CD8-positive, alpha-beta memory T cell (primary cell): ENCODE results near the gene ZNF530. TPM values are rescaled to one million over a fixed set of nuclear protein-coding genes. Genes with fewer than 3 reads are reported as not detected.
A peak's percentile ranks its signal among the peaks of the same experiment; 100 is the strongest.

Experiments
- CTCF ChIA-PET: fragments of 350-600 bp; sonication (Branson Sonifier 250); formaldehyde crosslinking; loops from one replicate; lab custom pipeline; 2021; ENCODE audit warnings: antibody characterized with exemption; lab: Charles Lee
- POLR2A ChIA-PET: fragments of 350-600 bp; sonication (Branson Sonifier 250); formaldehyde crosslinking; loops from one replicate; lab custom pipeline; 2021; ENCODE audit warnings: antibody characterized with exemption; lab: Charles Lee
- DNase-seq, 5 donors: peaks; one replicate each; pipeline versions ENCODE4 v3.0.0 to v3.0.0-alpha.2; 2020 to 2022; ENCODE audit warnings: mixed read lengths in 1 of 5
- H3K27ac ChIP-seq: one replicate; pipeline ENCODE4 v1.7.0; 2013; ENCODE audit warnings: low read depth, mild to moderate bottlenecking, low read length, moderate library complexity
- H3K27me3 ChIP-seq: 2 replicates; pipeline ENCODE4 v1.7.0; 2013; ENCODE audit warnings: low read length, mild to moderate bottlenecking; ENCODE audit not compliant: insufficient read depth, poor library complexity, severe bottlenecking
- H3K36me3 ChIP-seq: 2 replicates; pipeline ENCODE4 v1.7.0; 2013; ENCODE audit warnings: mild to moderate bottlenecking, low read length, moderate library complexity; ENCODE audit not compliant: insufficient read depth
- H3K4me1 ChIP-seq: 2 replicates; pipeline ENCODE4 v1.7.0; 2013; ENCODE audit warnings: mild to moderate bottlenecking, low read length, moderate library complexity; ENCODE audit not compliant: insufficient read depth
- H3K4me3 ChIP-seq: 2 replicates; pipeline ENCODE4 v1.7.0; 2013; ENCODE audit warnings: mild to moderate bottlenecking, low read length
- H3K9me3 ChIP-seq: 2 replicates; pipeline ENCODE4 v1.7.0; 2013; ENCODE audit warnings: mild to moderate bottlenecking, low read length
- H3K27ac Mint-ChIP-seq, 8 donors: one replicate each; pipeline ENCODE4 v1.8.0; 2020 to 2021; ENCODE audit warnings: mixed read lengths in 8 of 8, mild to moderate bottlenecking in 6 of 8, inconsistent platforms in 3 of 8, moderate library complexity in 3 of 8
- H3K27me3 Mint-ChIP-seq, 2 donors: one replicate each; pipeline ENCODE4 v1.8.0; 2020 to 2021; ENCODE audit warnings: mixed read lengths in 2 of 2, mild to moderate bottlenecking in 1 of 2, moderate library complexity in 1 of 2
- H3K36me3 Mint-ChIP-seq, 3 donors: one replicate each; pipeline ENCODE4 v1.8.0; 2020 to 2021; ENCODE audit warnings: mixed read lengths in 3 of 3, inconsistent platforms in 1 of 3, mild to moderate bottlenecking in 1 of 3
- H3K4me1 Mint-ChIP-seq, 3 donors: one replicate each; pipeline ENCODE4 v1.8.0; 2020 to 2021; ENCODE audit warnings: mixed read lengths in 3 of 3, inconsistent platforms in 1 of 3, mild to moderate bottlenecking in 1 of 3
- H3K4me3 Mint-ChIP-seq, 7 donors: one replicate each; pipeline ENCODE4 v1.8.0; 2020 to 2021; ENCODE audit warnings: mixed read lengths in 7 of 7, mild to moderate bottlenecking in 6 of 7, moderate library complexity in 4 of 7, inconsistent platforms in 2 of 7
- H3K9me3 Mint-ChIP-seq, 5 donors: one replicate each; pipeline ENCODE4 v1.8.0; 2020 to 2022; ENCODE audit warnings: mixed read lengths in 5 of 5, mild to moderate bottlenecking in 3 of 5, moderate library complexity in 2 of 5, inconsistent platforms in 1 of 5
- polyA plus RNA-seq: library from polyadenylated mRNA; unstranded; fragments of 300-500 nt; fragmentation: Illumina TruSeq; gene quantifications from one replicate; pipeline ENCODE4 v1.2.3, GENCODE V29; 2021
- total RNA-seq, 2 experiments: library from RNA; stranded (reverse); gene quantifications; one replicate each; pipeline ENCODE4 v1.2.3, GENCODE V29; 2021

The ZNF530 gene
- total and polyA plus RNA-seq, 3 experiments from 2014 or later: 6.2 to 12.6 (median 10.5) TPM

GRCh38 chr19:57643734-57644133, 44.0 kb downstream of the ZNF530 start:
- H3K4me1 ChIP-seq: no peaks in the 10 kb centered on the region
- H3K27me3 ChIP-seq: no peaks in the 10 kb centered on the region
- H3K36me3 ChIP-seq: peaks cover 33% of the 10 kb centered on the region
- no peak overlapping the region for H3K4me3 Mint-ChIP-seq
- POLR2A ChIA-PET: no interaction called here
- peaks cover 35 to 95% (median 83%) of the 10 kb centered on the region in 5 donors for H3K9me3 Mint-ChIP-seq
- CTCF ChIA-PET: no interaction called here
- no peak overlapping the region for H3K27ac Mint-ChIP-seq
- H3K4me1 Mint-ChIP-seq: no peaks in the 10 kb centered on the region
- H3K36me3 Mint-ChIP-seq: peaks cover 33 to 75% (median 51%) of the 10 kb centered on the region in 3 donors
- H3K4me3 ChIP-seq: no peak overlapping the region
- no peak for DNase-seq
- peaks cover 51% of the 10 kb centered on the region for H3K9me3 ChIP-seq
- no peaks in the 10 kb centered on the region for H3K27me3 Mint-ChIP-seq
- no peak overlapping the region for H3K27ac ChIP-seq

GRCh38 chr19:57648331-57649003, 48.8 kb downstream of the ZNF530 start:
- peaks cover 4 to 52% (median 4%) of the 10 kb centered on the region in 3 donors for H3K36me3 Mint-ChIP-seq
- Histone ChIP-seq H3K36me3 (no peaks in the 10 kb centered on the region), H3K9me3 (peaks cover 10% of the 10 kb centered on the region), H3K27me3 (no peaks in the 10 kb centered on the region), H3K4me1 (no peaks in the 10 kb centered on the region), H3K27ac (no peak overlapping the region), H3K4me3 (no peak overlapping the region)
- H3K27me3 Mint-ChIP-seq: peaks cover 15 to 16% of the 10 kb centered on the region in 2 donors
- ChIA-PET POLR2A (interaction anchor here (0.6 kb wide), 1 partner anchor 140 kb away, joined by 7 read pairs; no protein-coding TSS in a partner anchor), CTCF (no interaction called here)
- H3K27ac Mint-ChIP-seq: peak overlapping the region in 1 of 8 donors; percentile 38
- DNase-seq: no peak
- H3K4me1 Mint-ChIP-seq: peaks cover 8 to 11% (median 10%) of the 10 kb centered on the region in 3 donors
- no peak overlapping the region for H3K4me3 Mint-ChIP-seq
- H3K9me3 Mint-ChIP-seq: peaks cover 19 to 83% (median 57%) of the 10 kb centered on the region in 5 donors

DNA sequence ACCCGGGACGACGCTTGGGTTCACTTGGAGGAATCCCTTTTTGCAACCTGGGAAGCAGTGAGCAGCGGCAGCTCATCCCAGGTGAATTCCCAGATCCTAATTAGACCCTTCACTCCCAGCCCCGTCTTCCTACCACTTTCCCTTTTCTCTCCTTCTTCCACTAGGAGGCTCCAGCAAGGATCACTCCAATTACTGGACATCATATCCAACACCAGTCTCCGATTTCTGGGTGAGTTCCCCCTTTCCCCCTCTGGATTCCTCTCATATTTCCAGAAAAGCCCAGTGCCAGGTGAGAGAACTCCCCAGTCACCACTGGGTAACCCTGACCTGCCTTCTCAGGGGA, 51.9 kb downstream of the ZNF530 start:
- no peaks in the 10 kb centered on the region for H3K36me3 ChIP-seq
- H3K4me1 ChIP-seq: no peaks in the 10 kb centered on the region
- H3K9me3 ChIP-seq: peaks cover 9% of the 10 kb centered on the region
- no peak overlapping the region for H3K27ac ChIP-seq
- CTCF ChIA-PET: no interaction called here
- no peak overlapping the region for H3K4me3 ChIP-seq
- H3K27me3 ChIP-seq: no peaks in the 10 kb centered on the region
- Mint-ChIP-seq H3K4me1 (peaks cover 8 to 11% (median 10%) of the 10 kb centered on the region in 3 donors), H3K36me3 (peaks cover 2 to 65% (median 5%) of the 10 kb centered on the region in 3 donors), H3K27ac (peak overlapping the region in 1 of 8 donors; percentile 1), H3K4me3 (peak overlapping the region in 2 of 7 donors; percentile 58 to 63), H3K27me3 (peaks cover 25 to 46% of the 10 kb centered on the region in 2 donors), H3K9me3 (peaks cover 22 to 87% (median 55%) of the 10 kb centered on the region in 5 donors)
- POLR2A ChIA-PET: no interaction called here
- no peak for DNase-seq

- no peak for DNase-seq
- Histone ChIP-seq H3K36me3 (no peaks in the 10 kb centered on the region), H3K9me3 (no peaks in the 10 kb centered on the region), H3K4me1 (no peaks in the 10 kb centered on the region), H3K4me3 (no peak overlapping the region), H3K27ac (no peak overlapping the region), H3K27me3 (no peaks in the 10 kb centered on the region)
- Mint-ChIP-seq H3K4me1 (peaks cover 8 to 11% (median 10%) of the 10 kb centered on the region in 3 donors), H3K36me3 (peaks cover 2 to 57% (median 5%) of the 10 kb centered on the region in 3 donors), H3K27ac (no peak overlapping the region), H3K9me3 (peaks cover 15 to 72% (median 39%) of the 10 kb centered on the region in 5 donors), H3K4me3 (no peak overlapping the region), H3K27me3 (peaks cover 28 to 58% of the 10 kb centered on the region in 2 donors)
- ChIA-PET CTCF (no interaction called here), POLR2A (no interaction called here)
Observed at GRCh38 chr19:57653689-57654088, 54.0 kb downstream of the ZNF530 start.

- DNase-seq: no peak
- H3K9me3 Mint-ChIP-seq: peaks cover 15 to 61% (median 34%) of the 10 kb centered on the region in 5 donors
- ChIA-PET POLR2A (no interaction called here), CTCF (no interaction called here)
- H3K27me3 Mint-ChIP-seq: peaks cover 30 to 69% of the 10 kb centered on the region in 2 donors
- H3K9me3 ChIP-seq: no peaks in the 10 kb centered on the region
- no peak overlapping the region for H3K4me3 ChIP-seq
- no peaks in the 10 kb centered on the region for H3K4me1 ChIP-seq
- H3K36me3 ChIP-seq: no peaks in the 10 kb centered on the region
- H3K4me1 Mint-ChIP-seq: peaks cover 8 to 11% (median 10%) of the 10 kb centered on the region in 3 donors
- no peak overlapping the region for H3K27ac Mint-ChIP-seq
- H3K27ac ChIP-seq: no peak overlapping the region
- H3K36me3 Mint-ChIP-seq: peaks cover 2 to 49% (median 8%) of the 10 kb centered on the region in 3 donors
- no peak overlapping the region for H3K4me3 Mint-ChIP-seq
- H3K27me3 ChIP-seq: no peaks in the 10 kb centered on the region
Observed at GRCh38 chr19:57655443-57655842, 55.8 kb downstream of the ZNF530 start.

GRCh38 chr19:57656346-57656745, 56.7 kb downstream of the ZNF530 start:
- no peak for DNase-seq
- Mint-ChIP-seq H3K4me1 (peaks cover 6 to 8% (median 8%) of the 10 kb centered on the region in 3 donors), H3K4me3 (no peak overlapping the region), H3K27me3 (peaks cover 28 to 76% of the 10 kb centered on the region in 2 donors), H3K9me3 (peaks cover 14 to 59% (median 33%) of the 10 kb centered on the region in 5 donors), H3K36me3 (peaks cover 2 to 48% (median 8%) of the 10 kb centered on the region in 3 donors), H3K27ac (no peak overlapping the region)
- Histone ChIP-seq H3K9me3 (no peaks in the 10 kb centered on the region), H3K27me3 (no peaks in the 10 kb centered on the region), H3K4me3 (no peak overlapping the region), H3K36me3 (no peaks in the 10 kb centered on the region), H3K27ac (no peak overlapping the region), H3K4me1 (no peaks in the 10 kb centered on the region)
- CTCF ChIA-PET: no interaction called here
- POLR2A ChIA-PET: no interaction called here

Other genes starting within 250 kb of the ZNF530 start
- gene ZNF304, start 248.6 kb upstream of the ZNF530 start, total RNA-seq: 10 to 100 TPM in 1 of 2 experiments, 1 to 10 TPM in 1; 9.4 to 10.3 TPM
- 3.2 TPM for gene ZNF304, start 248.6 kb upstream of the ZNF530 start, polyA plus RNA-seq
- gene TRAPPC2B, start 236.3 kb upstream of the ZNF530 start, total RNA-seq: 1 to 10 TPM; 7.0 to 7.7 TPM
- gene TRAPPC2B, start 236.3 kb upstream of the ZNF530 start, polyA plus RNA-seq: 22.5 TPM
- gene ZNF547, start 236.3 kb upstream of the ZNF530 start, total RNA-seq: 1 to 10 TPM; 2.2 to 3.3 TPM
- 1.7 TPM for gene ZNF547, start 236.3 kb upstream of the ZNF530 start, polyA plus RNA-seq
- gene ZNF548, start 210.0 kb upstream of the ZNF530 start, total RNA-seq: 10 to 100 TPM; 19.2 to 19.5 TPM
- gene ZNF548, start 210.0 kb upstream of the ZNF530 start, polyA plus RNA-seq: 19.9 TPM
- gene ZNF17, start 188.7 kb upstream of the ZNF530 start, total RNA-seq: 10 to 100 TPM; 11.5 to 17.0 TPM
- gene ZNF17, start 188.7 kb upstream of the ZNF530 start, polyA plus RNA-seq: 6.5 TPM
- 10 to 100 TPM; 29.9 to 32.7 TPM for gene ZNF749, start 164.6 kb upstream of the ZNF530 start, total RNA-seq
- 4.1 TPM for gene ZNF749, start 164.6 kb upstream of the ZNF530 start, polyA plus RNA-seq
- under 1 TPM; 0.24 to 0.27 TPM for gene VN1R1, start 142.7 kb upstream of the ZNF530 start, total RNA-seq
- gene VN1R1, start 142.7 kb upstream of the ZNF530 start, polyA plus RNA-seq: not detected
- 1 to 10 TPM; 6.3 to 7.3 TPM for gene ZNF772, start 122.3 kb upstream of the ZNF530 start, total RNA-seq
- gene ZNF772, start 122.3 kb upstream of the ZNF530 start, polyA plus RNA-seq: 0.92 TPM
- gene ZNF419, start 112.1 kb upstream of the ZNF530 start, total RNA-seq: 1 to 10 TPM; 7.3 to 9.1 TPM
- gene ZNF419, start 112.1 kb upstream of the ZNF530 start, polyA plus RNA-seq: 9.5 TPM
- gene ZNF773, start 99.9 kb upstream of the ZNF530 start, total RNA-seq: 1 to 10 TPM; 7.6 to 8.1 TPM
- gene ZNF773, start 99.9 kb upstream of the ZNF530 start, polyA plus RNA-seq: 14.5 TPM
- gene ZNF549, start 72.5 kb upstream of the ZNF530 start, total RNA-seq: 1 to 10 TPM; 6.9 to 7.0 TPM
- 8.7 TPM for gene ZNF549, start 72.5 kb upstream of the ZNF530 start, polyA plus RNA-seq
- 10 to 100 TPM in 1 of 2 experiments, 1 to 10 TPM in 1; 9.6 to 10.3 TPM for gene ZNF550, start 40.0 kb upstream of the ZNF530 start, total RNA-seq
- 13.5 TPM for gene ZNF550, start 40.0 kb upstream of the ZNF530 start, polyA plus RNA-seq
- 1 to 10 TPM; 5.9 to 6.6 TPM for gene ZNF416, start 21.0 kb upstream of the ZNF530 start, total RNA-seq
- 6.3 TPM for gene ZNF416, start 21.0 kb upstream of the ZNF530 start, polyA plus RNA-seq
- 10 to 100 TPM in 1 of 2 experiments, 1 to 10 TPM in 1; 9.7 to 10.9 TPM for gene ZIK1, start 15.7 kb upstream of the ZNF530 start, total RNA-seq
- 7.6 TPM for gene ZIK1, start 15.7 kb upstream of the ZNF530 start, polyA plus RNA-seq
- 10 to 100 TPM; 19.1 to 22.1 TPM for gene ZNF134, start 14.4 kb downstream of the ZNF530 start, total RNA-seq
- 14.3 TPM for gene ZNF134, start 14.4 kb downstream of the ZNF530 start, polyA plus RNA-seq
- gene ZNF211, start 33.3 kb downstream of the ZNF530 start, total RNA-seq: 10 to 100 TPM; 12.1 TPM
- 17.9 TPM for gene ZNF211, start 33.3 kb downstream of the ZNF530 start, polyA plus RNA-seq
- not detected for gene ZSCAN4, start 69.0 kb downstream of the ZNF530 start, total RNA-seq
- gene ZSCAN4, start 69.0 kb downstream of the ZNF530 start, polyA plus RNA-seq: not detected
- 10 to 100 TPM; 14.5 to 15.6 TPM for gene ZNF551, start 82.1 kb downstream of the ZNF530 start, total RNA-seq
- gene ZNF551, start 82.1 kb downstream of the ZNF530 start, polyA plus RNA-seq: 7.8 TPM
- gene ZNF154, start 109.3 kb downstream of the ZNF530 start, total RNA-seq: 1 to 10 TPM; 6.5 to 7.7 TPM
- 2.2 TPM for gene ZNF154, start 109.3 kb downstream of the ZNF530 start, polyA plus RNA-seq
- gene ZNF671, start 127.7 kb downstream of the ZNF530 start, total RNA-seq: 10 to 100 TPM; 10.6 to 11.0 TPM
- gene ZNF671, start 127.7 kb downstream of the ZNF530 start, polyA plus RNA-seq: 24.3 TPM
- 10 to 100 TPM; 13.3 to 17.2 TPM for gene ZNF776, start 146.9 kb downstream of the ZNF530 start, total RNA-seq
- 7.0 TPM for gene ZNF776, start 146.9 kb downstream of the ZNF530 start, polyA plus RNA-seq
- gene ZNF586, start 169.8 kb downstream of the ZNF530 start, total RNA-seq: 10 to 100 TPM; 15.6 to 17.1 TPM
- gene ZNF586, start 169.8 kb downstream of the ZNF530 start, polyA plus RNA-seq: 18.6 TPM
- 10 to 100 TPM in 1 of 2 experiments, 1 to 10 TPM in 1; 7.2 to 10.6 TPM for gene ZNF552, start 215.0 kb downstream of the ZNF530 start, total RNA-seq
- gene ZNF552, start 215.0 kb downstream of the ZNF530 start, polyA plus RNA-seq: 11.3 TPM
- gene ZNF587B, start 230.4 kb downstream of the ZNF530 start, total RNA-seq: 10 to 100 TPM; 24.8 to 25.4 TPM
- gene ZNF587B, start 230.4 kb downstream of the ZNF530 start, polyA plus RNA-seq: 1.4 TPM
- gene ZNF587, start 250.0 kb downstream of the ZNF530 start, total RNA-seq: 10 to 100 TPM; 24.2 to 27.2 TPM
- 4.8 TPM for gene ZNF587, start 250.0 kb downstream of the ZNF530 start, polyA plus RNA-seq